HG03565 (cell line): ENCODE results near the gene RGS7.
"Not testable (repeated sequence)": the region's sequence is repeated elsewhere in the genome, so short reads cannot be mapped to it uniquely, and the experiment has no call there.

ENCODE experiments used
- ATAC-seq: cut with Tn5 transposase; IDR thresholded peaks from one replicate; pipeline ENCODE4 v1.9.1; 2021; ENCODE audit warnings: mild to moderate bottlenecking, moderate library complexity; ENCODE audit not compliant: unreplicated experiment

Gene RGS7

DNA sequence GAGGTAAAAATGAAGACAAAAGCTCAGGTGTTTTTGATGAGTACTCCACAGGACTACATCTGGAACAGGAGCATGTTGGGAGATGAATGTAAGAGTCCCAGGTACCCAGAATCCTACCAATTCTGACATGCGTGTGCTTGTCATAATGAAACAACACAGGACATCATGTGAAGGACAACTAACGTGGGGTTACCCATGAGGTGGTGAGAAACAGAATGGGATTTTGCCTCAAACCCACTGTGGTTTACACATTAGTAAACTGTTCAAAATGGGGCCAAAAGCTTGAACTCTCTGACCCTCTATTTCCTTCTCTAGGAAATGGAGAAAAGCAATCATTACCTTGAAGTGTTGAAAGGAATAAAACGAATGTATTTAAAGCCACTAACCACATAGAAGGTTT, 266.2 kb downstream of the RGS7 start:
- ATAC-seq, result no peak

DNA sequence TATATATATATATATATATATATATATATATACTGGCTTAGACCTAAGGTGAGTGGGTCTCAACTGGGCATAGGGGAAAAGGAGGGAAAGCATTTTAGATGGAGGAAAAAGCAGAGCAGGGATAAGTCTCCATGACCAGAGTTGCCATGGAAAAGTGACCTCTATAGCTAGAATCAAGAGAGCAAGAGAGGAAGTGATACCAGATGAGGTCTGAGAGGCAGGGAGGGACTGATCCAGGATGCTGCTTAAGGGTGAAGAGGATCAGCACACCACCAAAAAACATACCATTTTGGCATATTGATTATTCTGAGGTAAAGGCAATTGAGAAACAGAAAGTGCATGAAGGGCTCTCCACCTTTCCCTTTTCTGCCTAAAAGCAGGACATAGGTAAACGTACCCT, 267.9 kb downstream of the RGS7 start:
- ATAC-seq, result not testable (repeated sequence)

DNA sequence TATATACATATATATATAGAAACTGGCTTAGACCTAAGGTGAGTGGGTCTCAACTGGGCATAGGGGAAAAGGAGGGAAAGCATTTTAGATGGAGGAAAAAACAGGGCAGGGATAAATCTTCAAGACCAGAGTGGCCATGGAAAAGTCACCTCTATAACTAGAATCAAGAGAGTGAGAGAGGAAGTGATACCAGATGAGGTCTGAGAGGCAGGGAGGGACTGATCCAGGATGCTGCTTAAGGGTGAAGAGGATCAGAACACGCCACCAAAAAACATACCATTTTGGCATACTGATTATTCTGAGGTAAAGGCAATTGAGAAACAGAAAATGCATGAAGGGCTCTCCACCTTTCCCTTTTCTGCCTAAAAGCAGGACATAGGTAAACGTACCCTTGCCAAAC, 268.9 kb downstream of the RGS7 start:
- not testable (repeated sequence) for ATAC-seq

DNA sequence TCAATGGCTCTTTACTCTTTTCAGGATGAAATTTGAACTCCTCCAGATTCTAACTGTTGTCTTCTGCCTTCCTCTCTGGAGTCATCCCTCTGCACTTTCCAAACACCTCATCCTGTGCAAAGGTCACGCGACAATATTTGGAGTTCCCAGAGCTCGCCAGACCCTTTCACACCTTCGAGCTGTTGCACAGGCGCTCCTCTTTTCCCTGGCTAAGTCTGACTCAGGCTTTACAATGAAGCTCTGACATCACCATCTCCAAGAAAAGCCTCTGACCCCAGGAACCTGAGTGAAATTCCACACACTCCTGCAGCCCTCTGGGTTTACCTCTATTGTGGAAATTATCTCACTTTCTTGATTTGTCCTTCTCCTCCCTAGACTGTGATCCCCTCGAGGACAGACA, 270.3 kb downstream of the RGS7 start:
- no peak for ATAC-seq

DNA sequence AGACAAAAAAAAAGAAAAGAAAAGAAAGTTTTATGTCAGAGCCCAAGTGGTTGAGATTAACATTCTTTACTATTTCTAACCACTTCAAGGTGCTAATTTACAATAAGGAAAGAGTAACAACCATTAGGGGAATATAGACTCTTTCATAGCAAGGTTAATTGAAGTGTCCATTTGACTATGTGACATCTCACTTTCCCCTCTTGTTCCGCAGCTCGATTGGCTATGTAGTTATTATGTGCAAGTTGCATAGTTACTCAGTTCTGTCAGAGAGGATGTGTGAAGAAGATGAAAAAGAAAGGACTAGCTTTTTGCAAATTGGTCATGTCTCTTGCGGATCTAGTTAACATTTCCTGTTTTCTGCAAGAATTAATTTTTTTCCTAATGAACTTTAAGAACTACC, 273.7 kb downstream of the RGS7 start:
- no peak for ATAC-seq

DNA sequence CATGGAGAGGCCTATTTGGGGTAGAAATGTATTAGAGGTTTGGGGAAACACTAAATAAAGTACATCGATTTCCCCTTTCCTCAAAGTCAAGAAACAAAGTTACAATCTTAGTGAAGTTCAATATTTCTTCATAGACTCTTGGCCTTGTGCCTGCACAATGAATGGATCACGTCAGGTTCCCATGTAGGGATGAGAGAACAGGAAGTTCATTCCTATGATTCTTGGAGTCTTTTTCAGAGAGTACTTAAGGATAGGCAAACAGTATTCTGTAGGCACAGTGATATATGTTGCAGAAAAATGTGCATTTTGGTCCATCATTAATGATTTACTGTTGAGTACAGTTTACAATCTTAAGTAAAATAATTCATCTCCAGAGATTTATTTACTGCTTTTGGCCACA, 275.5 kb downstream of the RGS7 start:
- ATAC-seq, result no peak

DNA sequence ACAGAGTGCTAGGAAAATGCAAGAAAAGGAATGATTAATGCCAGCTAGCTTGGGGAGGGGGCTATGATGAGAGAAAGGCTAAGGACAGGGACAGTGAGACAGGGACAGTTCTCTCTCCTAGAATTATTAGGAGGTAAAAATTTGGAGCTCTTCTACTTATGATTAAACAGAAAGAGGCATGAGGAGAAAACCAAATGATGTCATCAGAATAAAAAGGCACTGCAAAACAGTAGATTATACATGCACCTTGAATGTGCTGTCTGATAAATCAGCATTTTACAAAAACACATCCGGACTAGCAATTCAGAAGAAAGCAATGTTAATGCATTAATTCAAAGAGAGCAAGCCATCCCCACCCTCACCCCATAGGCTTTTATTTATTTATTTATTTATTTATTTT, 277.5 kb downstream of the RGS7 start:
- ATAC-seq, result no peak

DNA sequence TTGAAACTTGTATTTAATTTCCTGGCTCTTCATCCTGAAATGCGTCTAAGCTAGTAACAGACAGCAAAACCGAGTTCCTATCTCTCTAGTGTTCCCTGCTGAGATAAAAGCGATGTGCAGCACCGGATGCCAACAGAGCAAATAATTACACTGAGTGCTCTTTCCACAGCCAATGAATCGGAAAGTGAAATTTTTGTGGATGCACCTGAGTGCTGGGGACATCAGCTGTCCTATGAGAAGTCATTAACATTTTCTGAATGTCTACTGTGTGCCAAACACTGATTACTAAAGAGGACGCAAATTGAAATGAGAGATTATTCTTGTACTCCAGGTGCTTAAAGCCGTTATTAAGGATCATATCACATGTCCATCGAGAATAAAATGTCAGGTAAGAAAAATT, 278.0 kb downstream of the RGS7 start:
- no peak for ATAC-seq

DNA sequence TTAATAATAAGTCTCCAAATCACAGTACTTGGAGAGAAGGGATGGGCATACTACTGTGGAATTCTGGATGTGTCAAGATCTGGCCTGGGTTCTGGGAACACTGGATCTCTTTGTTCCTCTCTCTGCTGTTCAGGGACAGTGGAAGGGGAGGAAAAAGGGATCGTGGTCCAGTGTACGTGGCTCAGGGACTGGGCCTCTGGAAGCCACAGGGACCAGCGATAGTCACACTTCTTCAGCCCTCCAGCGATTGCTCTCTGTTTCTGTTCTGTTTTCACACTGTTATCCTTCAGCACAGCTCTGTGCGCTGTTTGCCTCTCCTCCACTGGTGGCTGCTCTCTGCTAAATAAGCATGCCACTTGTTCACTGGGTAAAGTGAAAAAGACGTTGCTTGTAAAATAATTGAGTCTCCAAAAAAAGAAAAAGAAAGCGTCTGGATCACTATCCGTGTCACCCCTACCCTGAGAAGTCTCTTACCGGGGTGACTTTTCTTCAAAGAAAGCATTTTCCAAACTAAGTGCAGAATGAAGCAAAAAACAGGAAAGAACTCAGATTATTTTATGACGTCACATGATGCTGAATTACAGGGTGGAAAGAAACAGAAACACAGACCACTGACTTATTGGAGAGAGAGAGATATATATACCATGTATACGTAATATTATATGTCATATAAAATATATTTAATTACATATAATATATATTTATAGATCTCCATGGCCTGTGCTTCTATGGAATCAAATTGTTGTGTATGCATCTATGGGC, 279.4 kb downstream of the RGS7 start:
- ATAC-seq, result no peak

DNA sequence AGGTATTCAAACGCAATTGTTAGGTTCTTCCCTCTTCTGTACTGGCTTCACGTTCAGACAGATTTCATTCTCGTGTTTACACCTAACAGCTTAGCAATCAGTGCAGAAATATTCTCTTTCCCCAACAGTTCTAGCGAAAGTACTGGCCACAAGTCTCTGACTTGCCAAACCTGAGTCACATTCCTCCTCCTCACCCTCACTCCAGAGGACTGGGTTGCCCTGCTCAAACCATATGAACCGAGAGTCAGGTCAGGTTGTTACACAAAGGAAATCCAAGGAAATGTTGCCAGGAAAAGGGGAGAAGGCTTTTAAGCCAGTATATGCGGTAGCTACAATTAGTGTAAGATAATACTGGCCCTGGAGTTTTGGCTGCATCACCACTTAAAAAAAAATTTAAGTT, 282.5 kb downstream of the RGS7 start:
- no peak for ATAC-seq

DNA sequence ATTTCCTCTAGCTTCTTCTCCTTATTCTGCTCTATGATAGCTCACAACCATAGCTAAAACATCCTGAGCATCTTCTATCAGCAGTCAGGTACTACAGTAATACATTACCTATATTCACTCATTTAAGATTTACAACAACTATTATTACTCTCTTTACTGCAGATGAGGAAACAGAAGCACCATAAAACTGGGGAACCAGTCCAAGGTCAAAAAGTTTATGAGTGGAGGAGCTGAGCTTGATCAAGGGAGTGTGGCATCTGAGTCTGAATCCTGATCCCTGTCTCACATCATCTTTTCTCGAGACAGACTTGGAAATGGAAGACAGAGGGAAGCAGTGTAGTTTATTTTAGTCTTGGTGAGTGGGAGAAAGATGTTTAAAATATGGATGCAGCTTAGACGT, 288.6 kb downstream of the RGS7 start:
- ATAC-seq, result no peak

DNA sequence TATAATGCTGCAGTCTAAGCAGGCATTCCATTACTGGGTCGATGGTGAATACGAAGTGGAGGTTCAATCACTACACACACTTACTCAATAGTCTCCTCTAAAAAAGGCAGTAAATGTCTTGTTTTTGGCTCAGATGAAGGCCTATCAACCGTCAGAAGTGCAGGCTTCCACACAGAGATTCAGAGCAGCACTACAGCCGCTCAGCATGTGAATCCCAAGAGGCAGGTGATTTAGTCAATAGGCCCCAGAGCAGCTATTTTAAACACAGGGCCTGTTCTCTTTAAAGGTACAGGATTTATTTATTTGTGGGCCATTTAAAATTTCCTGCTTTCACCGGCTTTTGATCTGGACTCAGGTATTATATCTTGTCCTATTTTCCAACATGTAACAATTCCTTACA, 293.7 kb downstream of the RGS7 start:
- no peak for ATAC-seq

DNA sequence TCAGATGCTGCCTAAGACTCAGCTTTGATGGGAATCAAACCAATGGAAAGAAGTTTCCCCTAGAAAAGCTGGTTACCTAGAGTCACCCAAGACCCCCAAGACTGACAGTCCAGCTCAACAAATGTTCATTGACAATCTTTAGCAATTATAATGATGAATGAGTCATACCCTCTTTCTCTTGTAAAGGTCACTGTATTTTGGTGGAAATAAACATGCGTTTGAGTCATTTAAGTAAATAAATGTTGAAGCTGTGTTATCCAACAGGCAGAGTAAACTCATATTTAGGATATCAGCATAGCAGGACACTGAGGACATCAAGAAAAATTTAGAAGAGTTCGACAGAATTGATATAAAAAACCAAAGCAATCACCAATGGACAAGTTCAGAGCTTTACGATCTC, 295.9 kb downstream of the RGS7 start:
- ATAC-seq, result no peak

DNA sequence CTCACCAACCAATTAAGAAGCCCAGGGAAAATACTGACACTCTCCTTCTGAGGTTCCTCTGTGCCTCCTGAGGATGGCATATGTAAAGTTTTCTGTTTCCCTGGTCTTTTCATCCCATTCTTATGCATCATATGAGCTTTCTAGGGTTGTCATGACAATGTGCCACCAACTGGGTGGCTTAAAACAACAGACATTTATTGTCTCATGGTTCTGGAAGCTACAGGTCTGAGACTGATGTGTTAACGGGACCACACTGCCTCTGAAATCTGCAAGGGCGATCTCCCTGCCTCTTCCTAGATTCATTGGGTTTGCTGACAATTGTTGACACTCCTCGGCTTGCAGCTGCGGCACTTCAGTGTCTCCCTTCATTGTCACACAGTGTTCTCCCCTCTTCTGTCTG, 308.4 kb downstream of the RGS7 start:
- ATAC-seq, result no peak

DNA sequence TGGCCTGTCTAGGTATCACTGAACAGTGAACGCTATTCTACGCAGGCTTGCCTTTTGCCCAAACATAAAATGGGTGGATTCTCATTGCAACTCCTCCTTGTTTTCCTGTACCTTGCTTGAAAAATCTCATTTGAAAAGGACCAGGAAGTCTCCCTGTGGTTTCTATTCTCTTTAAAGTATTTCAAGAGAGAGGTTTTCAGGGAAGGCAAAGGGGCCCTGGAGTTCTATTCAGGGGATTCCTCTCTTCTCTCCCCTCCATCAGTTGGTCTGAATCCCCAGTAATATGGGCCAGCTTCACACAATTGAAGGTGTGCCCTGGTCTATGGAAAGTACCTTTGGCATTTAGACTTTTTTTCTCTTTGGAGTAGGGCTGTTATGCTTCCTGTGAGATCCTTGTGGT, 311.3 kb downstream of the RGS7 start:
- no peak for ATAC-seq

DNA sequence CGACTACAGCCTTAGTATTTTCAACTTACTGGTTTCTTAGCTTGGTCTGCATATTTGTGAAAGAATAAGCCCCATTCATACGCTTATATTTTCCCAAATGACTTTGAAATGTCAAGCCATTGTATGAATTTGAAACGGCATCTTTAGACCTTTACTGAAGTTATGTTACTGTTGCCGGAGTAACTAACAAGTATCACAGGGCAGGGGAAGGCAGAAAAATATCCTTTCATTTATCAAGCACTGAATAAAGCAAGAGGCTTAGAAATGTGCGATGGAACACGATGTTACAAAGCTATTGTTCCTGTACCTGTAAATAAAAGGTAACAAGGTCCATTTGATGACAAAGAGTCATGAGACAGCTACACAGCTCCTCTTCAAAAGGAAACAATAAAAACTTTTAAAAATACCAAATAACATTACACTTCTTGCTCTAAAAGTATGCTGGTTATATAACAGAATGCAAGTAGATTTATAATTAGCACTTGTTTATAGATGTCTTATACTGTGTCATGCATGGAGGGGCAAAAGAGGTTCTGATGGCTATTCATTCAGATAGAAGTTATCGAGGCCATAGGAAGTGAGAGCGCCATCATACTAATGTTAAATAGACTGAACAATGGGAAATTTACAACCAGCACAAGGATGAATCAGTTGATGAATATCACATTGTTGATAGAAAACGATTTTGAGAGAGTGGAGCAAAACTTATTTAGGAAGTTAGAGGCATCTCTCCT, 322.6 kb downstream of the RGS7 start:
- no peak for ATAC-seq

DNA sequence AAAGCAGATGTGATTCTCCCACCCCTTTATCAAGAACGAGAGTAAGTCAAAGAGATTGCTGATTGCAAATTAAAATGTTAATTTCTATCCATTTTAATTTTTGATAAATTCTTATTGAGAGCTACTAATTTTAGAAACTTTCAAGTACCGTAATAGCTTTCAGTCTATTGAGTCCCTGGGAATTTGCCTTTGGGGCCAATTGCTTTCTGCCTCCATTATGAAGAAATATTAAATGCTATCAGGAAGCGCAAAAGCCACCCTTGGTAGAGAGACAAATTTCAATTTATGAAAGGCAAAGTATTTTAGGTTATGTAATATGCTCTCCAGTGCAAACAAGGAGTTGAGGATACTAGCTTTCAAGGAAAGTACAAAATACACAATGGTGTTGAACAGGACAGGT, 332.2 kb downstream of the RGS7 start:
- ATAC-seq, result no peak

DNA sequence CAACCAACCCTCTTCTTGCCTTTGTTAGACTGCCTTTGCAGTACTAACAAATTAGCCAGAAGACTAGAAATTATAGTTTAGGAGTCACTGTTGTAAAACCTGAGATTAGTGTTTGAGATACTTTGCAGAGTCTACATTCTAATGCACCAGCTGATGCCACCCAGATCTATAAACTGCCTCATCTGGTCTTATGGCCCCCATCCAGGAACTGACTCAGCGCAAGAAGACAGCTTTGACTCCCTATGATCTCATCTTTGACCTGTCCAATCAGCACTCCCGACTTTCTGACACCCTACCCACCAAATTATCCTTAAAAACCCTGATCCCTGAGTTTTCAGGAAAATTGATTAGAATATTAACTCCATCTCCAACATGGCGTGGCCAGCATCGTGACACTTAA, 334.6 kb downstream of the RGS7 start:
- no peak for ATAC-seq

DNA sequence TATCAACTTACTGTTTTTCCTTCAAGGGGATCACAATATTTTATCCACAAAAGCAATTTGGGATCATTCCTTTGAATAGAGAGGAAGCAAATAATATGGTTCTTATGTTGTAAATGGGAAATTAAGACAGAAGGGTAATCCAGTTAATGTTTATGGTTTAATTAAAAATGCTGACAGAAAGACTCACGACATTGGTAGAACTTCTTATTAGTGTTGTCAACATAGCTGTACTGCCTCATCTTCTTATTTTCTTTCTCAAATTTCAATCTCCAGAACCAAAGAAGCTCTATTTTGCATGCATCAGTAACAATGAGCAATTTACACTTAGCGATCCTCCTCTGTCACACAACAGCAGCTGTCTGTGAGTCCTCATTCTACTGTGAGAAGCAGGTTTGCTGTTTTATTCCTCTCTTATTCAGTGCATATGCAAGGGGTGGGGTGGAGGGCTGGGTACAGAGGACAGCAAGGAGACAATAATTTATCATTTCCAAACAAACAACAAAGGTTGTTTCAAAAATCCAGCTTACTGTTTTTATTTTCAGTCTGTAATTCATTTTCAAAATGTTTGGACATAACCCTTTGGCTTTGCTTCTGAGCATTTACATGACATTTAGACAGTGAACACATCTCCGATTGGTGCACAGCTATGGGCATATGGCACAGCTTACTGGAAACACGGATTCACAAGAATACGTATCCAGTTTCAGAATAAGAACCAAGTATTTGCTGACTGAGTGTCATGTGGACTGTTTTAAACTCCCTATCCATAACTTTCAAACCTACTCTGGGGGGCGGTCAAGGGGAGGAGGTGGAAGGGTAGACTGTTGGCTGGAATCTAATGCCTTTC, 335.9 kb downstream of the RGS7 start:
- no peak for ATAC-seq

DNA sequence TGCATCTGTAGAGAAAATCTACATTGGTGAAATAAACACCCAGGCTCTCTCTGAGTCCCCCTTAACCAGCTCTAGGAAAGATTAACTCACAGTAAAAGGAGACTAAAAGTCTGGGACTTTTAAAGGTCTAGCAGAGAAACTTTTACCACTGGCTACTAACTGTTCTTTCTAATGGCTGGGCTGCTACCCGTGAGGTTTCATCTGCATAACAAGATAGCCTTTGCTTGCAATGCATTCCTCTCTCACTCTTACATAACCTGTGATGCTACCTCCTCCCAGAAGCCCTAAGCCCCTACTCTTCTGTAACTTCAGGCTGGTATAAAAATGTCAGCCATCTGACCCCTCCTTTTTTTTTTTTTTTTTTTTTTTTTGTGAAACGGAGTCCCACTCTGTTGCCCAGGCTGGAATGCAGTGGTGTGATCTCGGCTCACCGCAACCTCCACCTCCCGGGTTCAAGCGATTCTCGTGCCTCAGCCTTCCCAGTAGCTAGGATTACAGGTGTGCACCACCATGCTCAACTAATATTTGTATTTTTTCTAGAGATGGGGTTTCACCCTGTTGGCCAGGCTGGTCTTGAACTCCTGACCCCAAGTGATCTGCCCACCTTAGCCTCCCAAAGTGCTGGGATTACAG, 344.2 kb downstream of the RGS7 start:
- no peak for ATAC-seq

DNA sequence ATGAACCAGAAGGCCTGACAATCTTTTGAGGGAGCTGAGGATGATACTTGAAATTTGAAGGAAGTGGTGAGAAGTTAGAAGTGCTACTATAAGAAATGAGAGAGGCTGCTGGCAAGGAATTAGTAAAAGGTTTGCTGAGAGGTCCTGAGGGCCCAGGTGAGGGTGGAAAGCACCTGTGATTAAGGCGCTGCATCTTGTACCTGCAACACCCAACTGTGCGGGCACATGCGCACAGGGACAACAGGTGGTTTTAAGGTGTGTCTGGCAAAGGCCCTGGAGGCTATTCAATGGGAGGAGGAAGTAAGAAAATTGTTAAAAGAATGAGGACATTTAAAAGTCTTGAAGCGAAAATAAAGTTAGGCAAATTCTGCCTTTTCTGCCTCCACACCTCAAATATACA, 349.3 kb downstream of the RGS7 start:
- ATAC-seq, result no peak
